ENCODE measurements around the gene MED25.

The MED25 gene

GRCh38 chr19:49859682-49860335, 41.7 kb downstream of the MED25 start:
- H3K9ac ChIP-seq (ENCODE audit: low read length): no peak overlapping the region
- H3K4me3 ChIP-seq (ENCODE audit: low read depth, low read length): no peak overlapping the region
- no peak overlapping the region for H3K27ac ChIP-seq (ENCODE audit: low read depth, low read length)
- H3K27me3 ChIP-seq (ENCODE audit: control insufficient read depth, insufficient read depth, low read length): no peaks in the 10 kb centered on the region
- peaks cover 92% of the 10 kb centered on the region for H3K36me3 ChIP-seq (ENCODE audit: control insufficient read depth, insufficient read depth, low read length)
- H3K4me1 ChIP-seq (ENCODE audit: control insufficient read depth, insufficient read depth, low read length): peaks cover 12% of the 10 kb centered on the region
- H3K9me3 ChIP-seq (ENCODE audit: control insufficient read depth, insufficient read depth, low read depth, low read length): no peaks in the 10 kb centered on the region

GRCh38 chr19:49860336-49861102, 42.4 kb downstream of the MED25 start:
- Histone ChIP-seq H3K27me3 (ENCODE audit: control insufficient read depth, insufficient read depth, low read length) (no peaks in the 10 kb centered on the region), H3K27ac (ENCODE audit: low read depth, low read length) (no peak overlapping the region)

GRCh38 chr19:49861107-49861506, 43.0 kb downstream of the MED25 start:
- Histone ChIP-seq H3K36me3 (ENCODE audit: control insufficient read depth, insufficient read depth, low read length) (peaks cover 82% of the 10 kb centered on the region), H3K4me1 (ENCODE audit: control insufficient read depth, insufficient read depth, low read length) (peaks cover 19% of the 10 kb centered on the region), H3K27ac (ENCODE audit: low read depth, low read length) (no peak overlapping the region), H3K4me3 (ENCODE audit: low read depth, low read length) (no peak overlapping the region), H3K9me3 (ENCODE audit: control insufficient read depth, insufficient read depth, low read depth, low read length) (no peaks in the 10 kb centered on the region), H3K27me3 (ENCODE audit: control insufficient read depth, insufficient read depth, low read length) (no peaks in the 10 kb centered on the region), H3K9ac (ENCODE audit: low read length) (no peak overlapping the region)

More at GRCh38 chr19:49860336-49861102, 42.4 kb downstream of the MED25 start:
- Histone ChIP-seq H3K9ac (ENCODE audit: low read length) (no peak overlapping the region), H3K9me3 (ENCODE audit: control insufficient read depth, insufficient read depth, low read depth, low read length) (no peaks in the 10 kb centered on the region), H3K4me1 (ENCODE audit: control insufficient read depth, insufficient read depth, low read length) (peaks cover 13% of the 10 kb centered on the region), H3K4me3 (ENCODE audit: low read depth, low read length) (no peak overlapping the region), H3K36me3 (ENCODE audit: control insufficient read depth, insufficient read depth, low read length) (peaks cover 88% of the 10 kb centered on the region)

- no peaks in the 10 kb centered on the region for H3K9me3 ChIP-seq (ENCODE audit: control insufficient read depth, insufficient read depth, low read depth, low read length)
- no peak overlapping the region for H3K9ac ChIP-seq (ENCODE audit: low read length)
- no peak overlapping the region for H3K4me3 ChIP-seq (ENCODE audit: low read depth, low read length)
- H3K27ac ChIP-seq (ENCODE audit: low read depth, low read length): no peak overlapping the region
- H3K27me3 ChIP-seq (ENCODE audit: control insufficient read depth, insufficient read depth, low read length): no peaks in the 10 kb centered on the region
- peaks cover 24% of the 10 kb centered on the region for H3K4me1 ChIP-seq (ENCODE audit: control insufficient read depth, insufficient read depth, low read length)
- peaks cover 76% of the 10 kb centered on the region for H3K36me3 ChIP-seq (ENCODE audit: control insufficient read depth, insufficient read depth, low read length)
These were observed 43.7 kb downstream of the MED25 start for GRCh38 chr19:49861541-49862378.

- Histone ChIP-seq H3K27me3 (ENCODE audit: control insufficient read depth, insufficient read depth, low read length) (no peaks in the 10 kb centered on the region), H3K9ac (ENCODE audit: low read length) (no peak overlapping the region), H3K36me3 (ENCODE audit: control insufficient read depth, insufficient read depth, low read length) (peaks cover 68% of the 10 kb centered on the region), H3K9me3 (ENCODE audit: control insufficient read depth, insufficient read depth, low read depth, low read length) (no peaks in the 10 kb centered on the region), H3K4me3 (ENCODE audit: low read depth, low read length) (no peak overlapping the region), H3K27ac (ENCODE audit: low read depth, low read length) (peak overlapping the region; percentile 30; the same call in 1 of the 2 replicates), H3K4me1 (ENCODE audit: control insufficient read depth, insufficient read depth, low read length) (peaks cover 24% of the 10 kb centered on the region)
These were observed 44.5 kb downstream of the MED25 start for GRCh38 chr19:49862391-49863253.

GRCh38 chr19:49863254-49863934, 45.3 kb downstream of the MED25 start:
- Histone ChIP-seq H3K9me3 (ENCODE audit: control insufficient read depth, insufficient read depth, low read depth, low read length) (no peaks in the 10 kb centered on the region), H3K9ac (ENCODE audit: low read length) (no peak overlapping the region), H3K27me3 (ENCODE audit: control insufficient read depth, insufficient read depth, low read length) (no peaks in the 10 kb centered on the region), H3K36me3 (ENCODE audit: control insufficient read depth, insufficient read depth, low read length) (peaks cover 60% of the 10 kb centered on the region), H3K4me1 (ENCODE audit: control insufficient read depth, insufficient read depth, low read length) (peaks cover 24% of the 10 kb centered on the region), H3K4me3 (ENCODE audit: low read depth, low read length) (no peak overlapping the region), H3K27ac (ENCODE audit: low read depth, low read length) (no peak overlapping the region)

GRCh38 chr19:49863935-49864320, 45.8 kb downstream of the MED25 start:
- H3K36me3 ChIP-seq (ENCODE audit: control insufficient read depth, insufficient read depth, low read length): peaks cover 55% of the 10 kb centered on the region
- H3K4me3 ChIP-seq (ENCODE audit: low read depth, low read length): no peak overlapping the region
- H3K27ac ChIP-seq (ENCODE audit: low read depth, low read length): no peak overlapping the region
- no peaks in the 10 kb centered on the region for H3K9me3 ChIP-seq (ENCODE audit: control insufficient read depth, insufficient read depth, low read depth, low read length)
- H3K9ac ChIP-seq (ENCODE audit: low read length): no peak overlapping the region
- peaks cover 24% of the 10 kb centered on the region for H3K4me1 ChIP-seq (ENCODE audit: control insufficient read depth, insufficient read depth, low read length)
- no peaks in the 10 kb centered on the region for H3K27me3 ChIP-seq (ENCODE audit: control insufficient read depth, insufficient read depth, low read length)

GRCh38 chr19:49864890-49865289, 46.8 kb downstream of the MED25 start:
- no peaks in the 10 kb centered on the region for H3K27me3 ChIP-seq (ENCODE audit: control insufficient read depth, insufficient read depth, low read length)
- H3K9ac ChIP-seq (ENCODE audit: low read length): no peak overlapping the region
- no peak overlapping the region for H3K4me3 ChIP-seq (ENCODE audit: low read depth, low read length)
- peaks cover 47% of the 10 kb centered on the region for H3K36me3 ChIP-seq (ENCODE audit: control insufficient read depth, insufficient read depth, low read length)
- H3K4me1 ChIP-seq (ENCODE audit: control insufficient read depth, insufficient read depth, low read length): peaks cover 24% of the 10 kb centered on the region
- H3K27ac ChIP-seq (ENCODE audit: low read depth, low read length): no peak overlapping the region
- no peaks in the 10 kb centered on the region for H3K9me3 ChIP-seq (ENCODE audit: control insufficient read depth, insufficient read depth, low read depth, low read length)

GRCh38 chr19:49866933-49867782, 49.1 kb downstream of the MED25 start, which contains the start of gene PNKP:
Gene PNKP, minus strand, starts transcription at chr19:49867576. Its CDS starts 372 bp downstream, at chr19:49867204.
- Histone ChIP-seq H3K27me3 (ENCODE audit: control insufficient read depth, insufficient read depth, low read length) (no peaks in the 10 kb centered on the region), H3K9me3 (ENCODE audit: control insufficient read depth, insufficient read depth, low read depth, low read length) (no peaks in the 10 kb centered on the region), H3K9ac (ENCODE audit: low read length) (peak within 1 kb of the TSS; percentile 87), H3K27ac (ENCODE audit: low read depth, low read length) (peak within 1 kb of the TSS; percentile 93), H3K4me3 (ENCODE audit: low read depth, low read length) (peak within 1 kb of the TSS; percentile 97), H3K36me3 (ENCODE audit: control insufficient read depth, insufficient read depth, low read length) (peaks cover 26% of the 10 kb centered on the region), H3K4me1 (ENCODE audit: control insufficient read depth, insufficient read depth, low read length) (peaks cover 24% of the 10 kb centered on the region)
